ENCODE measurements around the gene SCUBE2. TPM values are rescaled to one million over a fixed set of nuclear protein-coding genes. Genes with fewer than 3 reads are reported as not detected.
"Not testable (repeated sequence)": the region's sequence is repeated elsewhere in the genome, so short reads cannot be mapped to it uniquely, and the experiment has no call there.

SCUBE2 gene
- total RNA-seq, 4 donors from 2014 or later, result 3.1 to 10.6 (median 5.0) TPM

DNA sequence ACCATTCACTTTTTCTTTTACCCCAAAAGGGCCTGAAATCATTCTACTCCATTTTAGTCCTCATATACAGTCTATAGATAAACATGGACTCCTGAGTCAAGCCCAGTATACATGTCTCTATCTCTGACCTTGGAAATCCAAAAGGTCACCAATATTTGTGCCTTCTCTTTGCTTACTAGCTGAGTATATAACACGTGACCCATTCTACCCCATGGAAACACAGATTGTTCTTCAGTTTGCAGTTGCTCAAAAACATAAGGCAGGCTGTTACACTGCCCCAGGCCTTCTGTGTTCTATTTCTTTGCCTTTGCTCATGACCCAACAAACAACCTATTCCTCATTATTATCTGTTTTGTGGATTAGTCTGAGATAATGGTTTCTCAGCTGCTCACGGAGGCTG is 93.4 kb downstream of the SCUBE2 start:
- no peak overlapping the region for H3K4me3 ChIP-seq
- DNase-seq, result no peak
- H3K36me3 ChIP-seq, result no peaks in the 10 kb centered on the region
- H3K9me3 ChIP-seq, result no peaks in the 10 kb centered on the region
- no peak overlapping the region for H3K27ac ChIP-seq
- H3K4me1 ChIP-seq, result peaks cover 2 to 4% (median 3%) of the 10 kb centered on the region in 4 donors
- no peaks in the 10 kb centered on the region for H3K27me3 ChIP-seq
- TF ChIP-seq, protein P1, sequence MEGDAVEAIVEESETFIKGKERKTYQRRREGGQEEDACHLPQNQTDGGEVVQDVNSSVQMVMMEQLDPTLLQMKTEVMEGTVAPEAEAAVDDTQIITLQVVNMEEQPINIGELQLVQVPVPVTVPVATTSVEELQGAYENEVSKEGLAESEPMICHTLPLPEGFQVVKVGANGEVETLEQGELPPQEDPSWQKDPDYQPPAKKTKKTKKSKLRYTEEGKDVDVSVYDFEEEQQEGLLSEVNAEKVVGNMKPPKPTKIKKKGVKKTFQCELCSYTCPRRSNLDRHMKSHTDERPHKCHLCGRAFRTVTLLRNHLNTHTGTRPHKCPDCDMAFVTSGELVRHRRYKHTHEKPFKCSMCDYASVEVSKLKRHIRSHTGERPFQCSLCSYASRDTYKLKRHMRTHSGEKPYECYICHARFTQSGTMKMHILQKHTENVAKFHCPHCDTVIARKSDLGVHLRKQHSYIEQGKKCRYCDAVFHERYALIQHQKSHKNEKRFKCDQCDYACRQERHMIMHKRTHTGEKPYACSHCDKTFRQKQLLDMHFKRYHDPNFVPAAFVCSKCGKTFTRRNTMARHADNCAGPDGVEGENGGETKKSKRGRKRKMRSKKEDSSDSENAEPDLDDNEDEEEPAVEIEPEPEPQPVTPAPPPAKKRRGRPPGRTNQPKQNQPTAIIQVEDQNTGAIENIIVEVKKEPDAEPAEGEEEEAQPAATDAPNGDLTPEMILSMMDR (IDR thresholded peaks at IDR 0.05), result no peak
- no peak for TF ChIP-seq POLR2A (IDR thresholded peaks at IDR 0.05)

DNA sequence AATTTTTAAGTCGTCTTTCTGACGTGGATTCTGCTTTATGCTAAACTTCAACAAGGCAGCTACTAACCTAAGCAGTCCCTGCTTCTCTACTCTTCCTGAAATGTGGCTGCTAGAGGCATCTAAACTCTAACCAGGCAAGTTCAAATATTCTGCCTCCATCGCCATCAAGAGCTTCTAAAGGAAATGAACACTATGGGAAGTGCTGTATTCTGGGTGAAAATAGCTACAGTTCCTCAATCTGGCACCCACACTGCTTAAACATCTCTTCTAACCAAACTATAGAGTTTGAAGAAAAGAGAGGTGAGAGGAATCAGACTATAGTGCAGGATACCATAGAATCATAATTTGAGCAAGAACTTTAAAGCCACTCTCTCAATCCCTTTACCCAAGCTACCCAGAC is 93.9 kb downstream of the SCUBE2 start:
- DNase-seq, result no peak
- no peak for TF ChIP-seq POLR2A (IDR thresholded peaks at IDR 0.05)
- no peak overlapping the region for H3K4me3 ChIP-seq

DNA sequence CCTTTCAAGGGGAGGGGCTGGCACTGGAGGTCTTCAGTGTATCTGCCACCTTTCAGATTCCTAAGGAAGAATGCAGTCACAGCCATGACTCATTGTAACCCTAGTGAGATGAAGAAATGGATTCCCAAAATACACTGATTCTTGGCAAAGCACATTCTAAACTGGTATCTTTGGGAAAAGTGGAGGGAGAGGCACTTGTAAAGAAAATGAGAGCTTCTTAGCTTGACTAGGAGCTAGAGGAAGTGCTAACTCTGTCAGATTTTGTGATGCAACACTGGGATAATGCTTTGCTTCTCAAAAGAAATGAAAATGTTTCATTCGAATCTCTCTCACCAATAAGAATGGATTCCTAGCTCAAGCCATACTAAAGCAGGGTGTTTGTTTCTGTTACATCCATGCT is 101.9 kb downstream of the SCUBE2 start:
- no peaks in the 10 kb centered on the region for H3K36me3 ChIP-seq
- no peaks in the 10 kb centered on the region for H3K9me3 ChIP-seq
- H3K27ac ChIP-seq, result no peak overlapping the region
- no peaks in the 10 kb centered on the region for H3K27me3 ChIP-seq
- no peak for DNase-seq
- TF ChIP-seq POLR2A (IDR thresholded peaks at IDR 0.05), result no peak
- TF ChIP-seq, protein P1 (IDR thresholded peaks at IDR 0.05), result no peak
- no peaks in the 10 kb centered on the region for H3K4me1 ChIP-seq
- H3K4me3 ChIP-seq, result no peak overlapping the region

More for the DNA sequence above, 93.9 kb downstream of the SCUBE2 start:
- H3K36me3 ChIP-seq, result no peaks in the 10 kb centered on the region
- H3K27ac ChIP-seq, result no peak overlapping the region
- no peaks in the 10 kb centered on the region for H3K27me3 ChIP-seq
- H3K4me1 ChIP-seq, result no peaks in the 10 kb centered on the region
- no peaks in the 10 kb centered on the region for H3K9me3 ChIP-seq

DNA sequence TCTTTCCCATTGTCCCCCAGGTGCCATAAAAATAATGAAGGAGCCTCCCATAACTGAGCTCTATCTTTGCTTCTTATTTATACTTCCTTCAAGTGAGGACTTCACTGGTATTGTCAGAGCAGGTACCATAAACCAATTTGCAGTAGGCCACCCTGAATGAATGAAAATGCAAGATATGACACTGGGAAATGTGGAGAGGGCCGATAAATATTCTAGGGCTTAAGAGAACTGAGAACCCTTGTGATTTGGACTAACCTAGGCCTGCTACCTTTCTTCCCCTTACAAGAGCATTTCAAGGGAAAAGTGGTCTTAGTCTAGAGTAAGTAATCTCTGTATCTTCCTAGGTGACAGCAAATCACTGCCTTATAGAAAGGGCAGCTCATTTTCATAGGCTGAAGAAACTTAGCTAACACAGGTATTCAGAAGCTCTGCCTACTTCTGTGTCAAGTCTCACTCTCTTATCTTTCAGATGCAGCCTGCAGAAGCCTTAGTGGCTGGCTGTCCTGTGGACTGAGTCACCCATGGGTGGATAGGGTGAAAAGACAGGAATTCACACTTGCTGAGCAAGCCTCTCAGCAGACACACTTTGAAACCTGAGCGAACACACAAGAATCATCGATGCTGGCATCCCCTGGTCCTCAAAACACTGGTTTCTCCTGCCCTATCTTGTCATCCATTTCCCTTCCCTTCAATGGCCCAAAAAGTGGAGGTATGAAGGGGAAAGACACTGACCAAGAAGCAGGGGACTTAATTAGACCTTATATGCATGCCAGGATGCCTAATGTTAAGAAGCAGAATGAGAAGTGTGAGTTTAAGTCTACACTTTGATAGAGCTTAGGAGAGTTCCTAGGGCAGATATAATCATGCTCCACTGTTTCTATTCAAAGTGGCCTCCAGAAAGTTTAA is 102.8 kb downstream of the SCUBE2 start:
- H3K27ac ChIP-seq, result no peak overlapping the region
- H3K4me1 ChIP-seq, result no peaks in the 10 kb centered on the region
- TF ChIP-seq POLR2A (IDR thresholded peaks at IDR 0.05), result no peak
- TF ChIP-seq, protein P1 (IDR thresholded peaks at IDR 0.05), result no peak
- H3K4me3 ChIP-seq, result no peak overlapping the region
- no peaks in the 10 kb centered on the region for H3K36me3 ChIP-seq
- H3K9me3 ChIP-seq, result no peaks in the 10 kb centered on the region
- no peaks in the 10 kb centered on the region for H3K27me3 ChIP-seq
- no peak for DNase-seq

DNA sequence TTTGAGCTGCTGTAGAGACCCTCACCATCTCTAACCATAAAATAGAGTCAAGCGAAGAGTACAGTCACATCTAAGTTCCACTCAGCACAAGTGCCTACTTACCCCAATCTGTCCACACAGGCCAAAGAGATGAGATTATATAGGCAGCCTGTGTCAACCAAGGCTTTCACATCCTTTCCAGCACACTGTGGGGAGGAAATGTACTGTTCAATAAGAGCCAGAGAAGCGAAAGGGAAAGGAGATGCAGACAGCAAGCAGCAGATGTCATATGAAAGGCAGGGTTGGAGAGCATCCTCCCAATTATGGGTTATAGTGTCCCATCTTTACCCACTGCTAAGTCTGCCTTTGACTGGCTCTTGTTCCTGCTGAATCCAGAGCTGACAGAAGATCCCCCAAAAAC is 104.0 kb downstream of the SCUBE2 start:
- Histone ChIP-seq H3K27ac (no peak overlapping the region), H3K27me3 (no peaks in the 10 kb centered on the region), H3K4me1 (no peaks in the 10 kb centered on the region), H3K9me3 (no peaks in the 10 kb centered on the region), H3K36me3 (no peaks in the 10 kb centered on the region), H3K4me3 (no peak overlapping the region)
- no peak for TF ChIP-seq POLR2A (IDR thresholded peaks at IDR 0.05)
- TF ChIP-seq, protein P1 (IDR thresholded peaks at IDR 0.05), result no peak
- DNase-seq, result no peak

DNA sequence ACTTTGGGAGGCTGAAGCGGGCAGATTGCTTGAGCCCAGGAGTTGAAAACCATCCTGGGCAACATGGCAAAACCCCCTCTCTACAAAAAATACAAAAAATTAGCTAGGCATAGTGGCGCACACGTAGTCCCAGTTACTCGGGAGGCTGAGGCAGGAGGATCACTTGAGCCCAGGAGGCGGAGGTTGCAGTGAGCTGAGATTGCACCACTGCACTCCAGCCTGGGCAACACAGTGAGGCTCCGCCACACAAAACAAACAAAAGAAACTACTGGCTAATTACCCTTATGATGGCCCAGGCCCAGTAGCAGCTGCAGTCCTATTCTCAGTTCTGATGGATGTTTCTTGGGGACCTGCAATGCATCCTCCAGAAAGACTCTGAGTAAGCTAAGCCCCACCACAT is 104.6 kb downstream of the SCUBE2 start:
- not testable (repeated sequence) for H3K9me3 ChIP-seq, H3K27ac ChIP-seq, H3K4me3 ChIP-seq, DNase-seq, H3K4me1 ChIP-seq, H3K36me3 ChIP-seq, H3K27me3 ChIP-seq

Data from Peyer's patch (tissue), 4 donors.